Neural cell (in vitro differentiated cells): Measurements from ENCODE around the gene CFAP20DC.

Experiments
- CTCF ChIP-seq: fragments of 450-650 bp; IDR thresholded peaks from 2 replicates; pipeline ENCODE4 v1.5.1; 2014; ENCODE audit warnings: antibody characterized with exemption, mild to moderate bottlenecking, moderate library complexity; ENCODE audit not compliant: poor library complexity, severe bottlenecking
- EP300 ChIP-seq: fragments of 450-650 bp; conservative IDR thresholded peaks from 2 replicates; pipeline ENCODE4 v1.6.1; 2014; ENCODE audit warnings: antibody characterized with exemption, mild to moderate bottlenecking, moderate library complexity; ENCODE audit not compliant: poor library complexity, severe bottlenecking
- MXI1 ChIP-seq: fragments of 450-650 bp; conservative IDR thresholded peaks from 2 replicates; pipeline ENCODE4 v1.6.1; 2014; ENCODE audit warnings: antibody characterized with exemption, mild to moderate bottlenecking; ENCODE audit not compliant: poor library complexity, severe bottlenecking
- POLR2AphosphoS5 ChIP-seq: IDR thresholded peaks from 2 replicates; pipeline ENCODE4 v1.6.1; 2012
- REST ChIP-seq: IDR thresholded peaks from 2 replicates; pipeline ENCODE4 v1.6.1; 2012; ENCODE audit warnings: borderline replicate concordance
- TAF1 ChIP-seq: IDR thresholded peaks from 2 replicates; pipeline ENCODE4 v1.6.1; 2012; ENCODE audit warnings: low read depth

- TF ChIP-seq TAF1 (no peak), CTCF (no peak), REST (no peak), POLR2AphosphoS5 (no peak), EP300 (no peak), MXI1 (no peak)
Observed at GRCh38 chr3:59023612-59024011, 26.2 kb downstream of the CFAP20DC start.
